SK-N-SH treated with all-trans-retinoic acid at 6 μM for 48 hours (cell line): ENCODE measurements around the gene ARMH1.

Experiments used
- ARNTL ChIP-seq: fragments of 450-650 bp; formaldehyde crosslinking; IDR thresholded peaks from 2 replicates; pipeline ENCODE4 v1.5.0; 2020; ENCODE audit warnings: low read depth, mild to moderate bottlenecking, moderate library complexity, borderline replicate concordance
- TCF4 ChIP-seq: fragments of 250-450 bp; sonication (Bioruptor Pico); IDR thresholded peaks from 2 replicates; pipeline ENCODE4 v1.8.0; 2021; ENCODE audit warnings: mild to moderate bottlenecking, moderate library complexity, borderline replicate concordance
- ZNF8 ChIP-seq: fragments of 450-650 bp; formaldehyde crosslinking; IDR thresholded peaks from 2 replicates; pipeline ENCODE4 v1.5.0; 2020; ENCODE audit warnings: mild to moderate bottlenecking, moderate library complexity
- TF ChIP-seq, protein P1 (sequence below): fragments of 250-450 bp; sonication (Bioruptor Pico); IDR thresholded peaks from 2 replicates; pipeline ENCODE4 v1.8.0; 2021; ENCODE audit warnings: low read depth, mild to moderate bottlenecking, moderate library complexity, borderline replicate concordance

GRCh38 chr1:44682883-44683265, 8.4 kb downstream of the ARMH1 start:
- TF ChIP-seq ARNTL (CRISPR knock-in tag) (no peak), TCF4 (CRISPR knock-in tag) (no peak), ZNF8 (CRISPR knock-in tag) (no peak)
- TF ChIP-seq, protein P1, sequence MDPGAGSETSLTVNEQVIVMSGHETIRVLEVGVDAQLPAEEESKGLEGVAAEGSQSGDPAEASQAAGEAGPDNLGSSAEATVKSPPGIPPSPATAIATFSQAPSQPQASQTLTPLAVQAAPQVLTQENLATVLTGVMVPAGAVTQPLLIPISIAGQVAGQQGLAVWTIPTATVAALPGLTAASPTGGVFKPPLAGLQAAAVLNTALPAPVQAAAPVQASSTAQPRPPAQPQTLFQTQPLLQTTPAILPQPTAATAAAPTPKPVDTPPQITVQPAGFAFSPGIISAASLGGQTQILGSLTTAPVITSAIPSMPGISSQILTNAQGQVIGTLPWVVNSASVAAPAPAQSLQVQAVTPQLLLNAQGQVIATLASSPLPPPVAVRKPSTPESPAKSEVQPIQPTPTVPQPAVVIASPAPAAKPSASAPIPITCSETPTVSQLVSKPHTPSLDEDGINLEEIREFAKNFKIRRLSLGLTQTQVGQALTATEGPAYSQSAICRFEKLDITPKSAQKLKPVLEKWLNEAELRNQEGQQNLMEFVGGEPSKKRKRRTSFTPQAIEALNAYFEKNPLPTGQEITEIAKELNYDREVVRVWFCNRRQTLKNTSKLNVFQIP (CRISPR knock-in tag), result no peak
